HG03354 (cell line): ENCODE results near the gene CTNNA3.

Experiments used
- ATAC-seq: cut with Tn5 transposase; IDR thresholded peaks from one replicate; pipeline ENCODE4 v1.9.1; 2021; ENCODE audit warnings: mild to moderate bottlenecking; ENCODE audit not compliant: unreplicated experiment, poor library complexity, severe bottlenecking

The CTNNA3 gene

DNA sequence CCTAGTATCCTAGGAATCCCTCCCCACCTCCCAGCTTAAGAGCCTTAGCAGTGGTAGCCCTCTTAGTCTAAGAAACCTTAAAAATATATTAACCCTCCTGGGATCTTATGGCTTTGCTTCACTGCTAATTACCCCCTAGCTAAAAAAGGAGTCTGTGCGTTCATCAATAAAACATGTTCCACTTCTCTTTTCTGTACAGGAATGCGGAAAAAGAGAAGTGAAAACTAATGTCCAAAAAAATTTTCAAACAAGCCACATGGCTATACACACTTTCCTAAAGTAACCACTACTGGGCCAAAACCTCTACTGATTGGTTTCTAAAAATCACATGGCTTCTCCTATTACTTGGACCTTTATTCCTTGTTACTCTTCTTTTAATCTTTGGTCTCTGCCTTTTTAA lies 1437.3 kb downstream of the CTNNA3 start:
- no peak for ATAC-seq

GRCh38 chr10:66257801-66258200 lies 1438.2 kb downstream of the CTNNA3 start:
- ATAC-seq: no peak

GRCh38 chr10:66252986-66253385 lies 1443.0 kb downstream of the CTNNA3 start:
- no peak for ATAC-seq

DNA sequence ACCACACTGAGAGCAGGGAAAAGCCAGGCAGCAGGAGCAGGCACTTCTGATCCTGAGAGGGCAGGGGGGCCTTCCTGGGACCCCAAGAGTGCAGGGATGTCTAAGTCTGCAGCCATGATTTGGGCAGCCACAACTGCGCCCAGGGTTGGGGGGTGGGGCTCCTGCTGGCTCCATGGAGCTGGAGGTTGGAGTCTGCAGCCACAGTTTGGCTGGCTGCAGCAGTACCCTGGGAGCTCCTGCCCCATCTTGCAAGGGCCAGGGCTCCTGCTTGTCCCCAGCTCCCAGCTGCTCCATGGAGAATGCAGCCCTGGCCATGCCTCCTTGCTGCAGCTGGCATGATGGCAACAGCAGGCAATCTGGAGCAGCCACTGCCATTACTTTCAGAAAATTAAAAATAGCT lies 1449.8 kb downstream of the CTNNA3 start:
- no peak for ATAC-seq

- no peak for ATAC-seq
Observed at GRCh38 chr10:66244953-66245352, 1451.0 kb downstream of the CTNNA3 start.

DNA sequence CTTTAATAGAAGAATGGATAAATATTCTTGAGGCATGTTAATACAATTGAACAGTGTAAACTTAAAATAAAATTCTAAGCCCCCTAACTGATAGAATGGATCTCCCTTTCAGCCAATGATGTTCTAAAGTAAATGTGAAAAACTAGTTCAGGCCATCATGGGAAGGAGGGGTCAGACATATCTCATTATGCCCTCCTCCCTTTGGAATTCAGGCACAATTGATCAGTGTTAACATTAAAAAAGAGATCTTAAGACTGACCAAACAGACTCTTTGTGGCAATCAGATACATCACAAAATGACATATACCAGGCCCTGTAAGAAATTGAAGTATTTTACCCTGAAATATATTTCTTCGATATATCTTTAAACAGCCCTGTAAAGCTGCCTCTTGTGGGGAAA lies 1453.1 kb downstream of the CTNNA3 start:
- ATAC-seq: no peak

- no peak for ATAC-seq
Observed at GRCh38 chr10:66239062-66239461, 1456.9 kb downstream of the CTNNA3 start.

DNA sequence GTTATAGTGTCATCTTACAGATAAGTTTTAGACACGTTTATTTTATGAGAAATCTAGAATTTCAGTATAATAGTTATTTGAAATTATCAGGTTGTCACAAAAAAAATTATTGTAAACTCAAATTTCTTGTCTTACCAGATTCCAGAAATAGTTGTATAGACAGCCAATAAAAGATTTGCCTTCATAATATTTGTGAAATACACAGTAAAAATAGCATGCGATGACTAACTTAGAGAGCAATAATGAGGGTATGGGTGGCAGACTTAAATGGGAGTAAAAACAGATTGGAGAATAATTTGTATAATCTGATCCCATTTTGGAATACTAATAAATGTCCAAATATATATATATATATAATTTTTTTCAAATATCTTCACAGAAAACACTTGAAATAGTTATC lies 1457.7 kb downstream of the CTNNA3 start:
- no peak for ATAC-seq

DNA sequence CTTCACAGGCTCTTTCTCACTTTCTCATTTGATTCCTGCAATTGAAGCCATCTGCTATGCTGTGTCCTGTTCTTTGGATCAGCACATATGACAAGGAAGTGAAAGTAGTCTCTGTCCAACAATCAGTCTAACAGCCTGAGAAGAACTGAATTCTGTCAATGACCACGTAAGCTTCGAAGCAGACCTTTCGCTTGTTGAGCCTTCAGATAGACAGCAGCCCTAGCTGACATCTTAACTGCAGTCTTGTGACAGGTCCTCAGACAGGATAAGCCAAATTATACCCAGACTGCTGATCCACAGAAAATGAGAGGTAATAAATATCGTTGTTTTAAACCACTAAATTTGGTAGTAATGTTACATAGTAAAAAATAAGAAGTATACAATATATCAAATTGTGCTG lies 1461.1 kb downstream of the CTNNA3 start:
- no peak for ATAC-seq

DNA sequence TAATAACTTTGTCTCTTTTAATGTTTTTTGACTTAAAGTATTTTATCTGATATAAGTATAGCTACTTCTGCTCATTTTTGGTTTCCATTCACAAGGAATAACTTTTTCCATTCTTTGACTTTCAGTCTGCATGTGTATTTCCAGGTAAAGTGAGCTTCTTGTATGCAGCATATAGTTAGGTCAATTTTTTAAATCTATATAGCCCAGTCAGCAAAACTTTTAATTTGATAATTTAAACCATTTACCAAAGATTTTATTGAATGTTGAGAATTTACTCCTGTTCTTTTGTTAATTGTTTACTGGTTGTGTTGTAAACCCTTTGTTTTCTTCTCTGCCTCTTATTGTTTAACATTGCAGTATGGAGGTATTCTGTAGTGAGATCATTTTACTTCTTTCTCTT lies 1467.1 kb downstream of the CTNNA3 start:
- ATAC-seq: no peak

DNA sequence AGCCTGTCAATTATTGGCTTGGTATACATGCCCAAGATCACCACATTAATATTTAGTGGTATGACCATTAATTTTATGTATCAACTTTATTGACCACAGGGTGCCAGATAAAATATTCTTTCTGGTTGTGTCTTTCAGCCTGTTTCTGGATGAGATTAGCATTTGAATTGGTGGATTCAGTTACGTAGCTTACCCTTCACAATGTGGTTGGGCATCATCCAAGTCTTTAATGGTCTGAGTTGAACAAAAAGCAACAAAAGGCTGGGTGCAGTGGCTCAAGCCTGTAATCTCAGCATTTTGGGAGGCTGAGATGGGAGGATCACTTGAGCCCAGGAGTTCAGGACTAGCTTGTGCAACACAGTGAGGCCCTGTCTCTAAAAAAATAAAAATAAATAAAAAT lies 1472.3 kb downstream of the CTNNA3 start:
- no peak for ATAC-seq

DNA sequence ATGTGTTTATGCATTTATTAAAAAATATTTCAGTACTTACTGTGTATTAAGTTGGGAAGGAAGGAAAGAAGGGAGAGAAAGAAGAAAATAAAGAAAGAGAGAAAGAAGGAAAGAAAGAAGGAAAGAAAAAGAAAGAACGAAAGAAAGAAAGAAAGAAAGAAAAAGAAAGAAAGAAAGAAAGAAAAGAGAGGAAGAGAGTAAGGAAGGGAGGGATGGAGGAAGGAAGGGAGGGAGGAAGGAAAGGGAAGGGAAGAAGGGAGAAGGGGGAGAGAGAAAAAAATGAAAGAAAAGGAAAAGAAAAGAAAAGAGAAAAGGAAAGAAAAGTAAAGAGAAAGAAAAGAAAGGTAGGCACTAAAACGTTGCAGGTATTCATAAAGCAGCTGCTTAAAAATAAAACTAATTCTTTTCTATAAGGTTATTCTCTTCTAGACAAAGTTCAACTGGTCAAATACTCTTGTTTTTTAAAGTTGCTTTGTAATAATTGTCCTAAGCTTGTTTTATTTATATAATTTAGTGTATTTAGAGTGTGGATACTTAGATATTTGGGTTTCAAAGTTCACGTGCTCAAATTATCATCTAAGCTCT lies 1473.4 kb downstream of the CTNNA3 start:
- ATAC-seq: no peak

DNA sequence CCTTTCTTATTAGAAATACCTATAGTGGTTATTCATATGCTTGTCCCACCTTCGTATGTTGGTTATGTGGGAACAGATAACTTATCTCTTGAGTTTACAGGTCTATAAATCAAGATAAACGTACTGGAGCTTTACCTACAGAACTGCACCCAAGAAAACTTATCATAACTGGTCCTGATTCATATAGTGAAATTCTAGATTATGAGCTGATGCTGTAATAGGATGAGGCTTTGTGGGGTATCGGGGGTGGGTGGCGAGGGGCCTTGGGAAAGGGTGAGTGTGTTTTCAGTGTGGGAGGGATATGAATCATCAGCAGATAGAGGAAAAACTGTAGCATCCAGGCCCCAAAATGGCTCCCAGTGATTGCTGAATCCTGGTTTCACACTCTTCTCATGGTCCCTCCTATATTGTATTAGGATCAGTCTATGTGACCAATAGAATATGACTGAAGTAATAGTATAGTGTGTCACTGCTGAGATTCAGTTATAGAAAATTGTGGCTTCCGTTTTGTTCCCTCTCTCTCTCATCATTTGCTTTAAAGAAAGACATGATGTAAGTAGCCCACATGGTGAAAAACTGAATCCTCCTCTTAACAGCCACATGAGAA lies 1476.9 kb downstream of the CTNNA3 start:
- ATAC-seq: no peak

- ATAC-seq: no peak
Observed at GRCh38 chr10:66218289-66218688, 1477.7 kb downstream of the CTNNA3 start.

DNA sequence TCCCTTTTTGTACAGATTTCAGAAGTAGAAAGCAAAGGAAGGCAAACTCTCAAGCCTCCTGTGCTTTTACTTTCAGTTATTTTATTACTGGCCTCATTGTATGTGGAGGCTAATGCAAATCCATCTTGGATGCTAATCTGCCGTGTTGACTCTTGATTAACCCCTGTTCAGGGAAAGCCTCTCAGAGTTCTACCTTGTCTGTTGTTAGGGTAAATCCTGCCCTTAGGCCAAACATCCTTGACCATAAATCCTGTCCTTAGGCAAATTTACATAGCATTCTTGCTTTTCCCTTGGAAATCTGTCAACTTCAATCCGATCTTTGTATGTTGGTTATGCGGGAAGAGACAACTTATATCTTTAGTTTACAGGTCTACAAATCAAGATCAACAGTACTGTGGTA lies 1480.1 kb downstream of the CTNNA3 start:
- ATAC-seq: no peak

DNA sequence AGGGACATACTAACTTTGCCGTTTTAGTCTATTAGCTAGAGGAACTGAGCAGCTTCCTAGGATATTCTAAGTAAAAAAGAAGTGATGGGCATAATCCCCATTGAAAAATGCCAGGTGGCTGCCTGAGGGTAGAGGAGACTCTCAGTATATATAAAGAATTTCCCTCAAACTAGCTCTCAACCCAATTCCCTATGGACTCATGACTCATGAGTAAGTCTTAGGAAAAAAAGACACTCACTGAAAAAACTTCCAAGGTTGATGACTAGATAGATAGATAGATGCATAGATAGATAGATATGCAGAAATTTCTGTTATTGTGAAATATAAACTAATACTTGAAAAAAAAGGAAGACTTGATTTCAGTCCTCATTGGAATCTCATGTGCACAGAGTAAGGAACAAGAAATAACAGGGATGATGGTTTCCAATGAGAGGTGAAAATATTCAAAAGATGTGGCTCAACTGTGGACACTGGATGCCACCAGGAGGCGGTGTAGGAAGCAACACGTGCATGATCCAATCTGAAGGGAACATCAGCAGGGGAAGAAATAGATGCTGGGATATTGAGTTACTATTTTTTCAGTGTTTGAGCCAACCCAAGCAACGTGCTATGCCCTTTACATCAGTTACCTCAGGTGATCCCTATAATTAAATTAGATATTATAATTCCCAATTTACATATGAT lies 1481.1 kb downstream of the CTNNA3 start:
- ATAC-seq: no peak

DNA sequence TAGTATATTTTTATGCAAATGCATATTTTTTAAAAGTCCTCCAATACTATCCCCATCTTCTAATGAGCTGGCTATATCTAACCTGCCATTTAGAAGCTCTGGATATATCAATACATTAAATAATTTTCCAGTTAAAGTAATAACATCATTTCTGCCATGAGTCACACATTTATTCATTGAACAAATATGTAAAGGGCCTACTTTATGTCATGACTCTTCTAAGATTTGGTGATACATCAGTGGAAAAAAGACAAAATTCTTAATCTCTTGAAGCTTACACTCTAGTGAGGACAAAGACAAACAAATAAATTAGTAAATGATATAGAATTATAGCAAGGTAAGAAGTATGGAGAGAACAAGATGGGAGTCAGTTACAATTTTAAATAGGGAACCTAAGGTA lies 1487.0 kb downstream of the CTNNA3 start:
- no peak for ATAC-seq

DNA sequence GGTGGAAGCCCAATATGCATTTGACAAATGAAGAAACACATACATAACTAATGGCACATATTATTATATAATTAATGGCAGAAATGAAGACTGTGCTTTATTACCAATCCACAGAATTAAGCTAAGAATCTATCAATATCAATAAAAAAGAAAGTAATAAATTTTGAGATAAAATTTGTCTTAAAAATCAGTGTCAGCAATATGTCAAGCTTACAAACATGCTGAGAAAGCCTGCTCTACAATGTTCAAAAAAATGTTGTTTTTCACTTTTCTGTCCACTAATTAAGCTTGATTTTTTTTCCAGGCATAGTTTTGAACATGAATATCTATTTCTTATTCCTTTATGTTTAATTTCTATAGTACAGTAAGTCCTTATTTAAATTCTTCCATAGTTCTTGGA lies 1491.2 kb downstream of the CTNNA3 start:
- no peak for ATAC-seq

DNA sequence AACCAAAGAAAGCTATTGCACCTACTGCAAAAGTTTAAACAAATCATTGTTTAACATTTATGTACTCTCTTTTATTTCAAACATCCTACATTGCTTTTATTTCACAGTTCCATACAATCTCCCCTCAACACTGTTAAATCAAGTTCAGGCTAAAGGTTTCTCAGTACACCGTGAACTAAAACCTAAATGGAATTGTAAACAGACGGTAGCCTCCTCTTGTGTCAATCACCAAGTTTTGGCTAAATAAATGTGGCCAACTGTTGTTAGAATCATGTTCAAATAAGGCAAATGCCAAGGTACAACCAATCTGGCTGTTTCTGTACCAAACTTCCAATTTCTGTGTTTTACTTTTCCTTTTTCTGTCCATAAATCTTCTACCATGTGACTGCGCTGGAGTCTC lies 1493.9 kb downstream of the CTNNA3 start:
- no peak for ATAC-seq

DNA sequence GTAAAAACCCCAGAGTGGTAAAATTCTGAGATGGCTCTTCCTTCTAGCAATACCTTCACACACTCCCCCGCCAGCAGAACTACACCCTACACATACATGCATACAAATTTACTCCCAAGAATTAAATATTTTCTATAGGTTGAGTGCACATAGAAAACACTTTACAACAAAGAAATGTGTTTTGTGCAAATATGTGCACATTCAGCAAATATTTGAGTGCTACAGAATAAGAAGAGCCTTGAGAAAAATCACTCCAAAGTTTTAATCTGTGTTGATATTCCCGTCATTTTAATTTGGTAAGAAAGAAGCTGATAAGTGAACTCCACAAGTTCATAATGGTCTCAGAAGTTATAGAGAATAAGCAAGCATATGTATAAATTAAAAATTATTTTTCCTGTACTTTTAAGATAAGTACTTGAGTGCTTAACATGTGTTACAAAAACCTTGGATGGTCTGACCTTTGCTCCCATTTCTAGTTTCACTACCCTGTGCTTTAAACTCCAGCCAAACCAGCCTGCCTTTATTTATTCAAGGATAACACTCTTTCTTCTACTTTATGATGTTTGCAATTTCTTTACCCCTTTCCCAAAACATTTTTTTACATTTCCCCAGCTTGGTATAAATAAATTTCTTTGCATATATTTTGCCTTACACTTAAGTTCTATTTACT lies 1503.7 kb downstream of the CTNNA3 start:
- no peak for ATAC-seq

DNA sequence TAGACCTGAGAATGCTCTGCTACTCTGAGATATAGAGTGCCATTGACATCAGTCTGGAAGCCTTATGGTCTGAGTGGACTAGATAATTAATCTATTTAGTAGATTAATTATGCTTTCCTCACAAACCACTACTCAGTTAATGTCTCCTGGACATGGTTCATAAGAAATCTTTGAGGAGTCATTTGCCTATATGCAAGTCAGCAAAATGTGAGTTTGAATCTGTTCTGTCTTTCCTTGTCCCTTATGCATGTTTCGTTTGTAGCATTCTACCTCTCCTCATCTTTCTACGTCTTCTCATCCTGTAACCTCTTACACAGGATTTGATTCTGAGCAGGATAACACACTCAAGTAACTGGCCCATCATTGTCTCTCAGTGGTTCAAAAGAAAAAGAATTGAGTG lies 1505.6 kb downstream of the CTNNA3 start:
- no peak for ATAC-seq
